ENCODE results near the gene CREBL2. TPM values are rescaled to one million over a fixed set of nuclear protein-coding genes. Genes with fewer than 3 reads are reported as not detected.

CREBL2 gene
- total and polyA plus RNA-seq, 2 of the 13 experiments (the other 11 are each of a cell fraction or from before 2014, with no cell fraction given) = 6.9 to 8.4 TPM

DNA sequence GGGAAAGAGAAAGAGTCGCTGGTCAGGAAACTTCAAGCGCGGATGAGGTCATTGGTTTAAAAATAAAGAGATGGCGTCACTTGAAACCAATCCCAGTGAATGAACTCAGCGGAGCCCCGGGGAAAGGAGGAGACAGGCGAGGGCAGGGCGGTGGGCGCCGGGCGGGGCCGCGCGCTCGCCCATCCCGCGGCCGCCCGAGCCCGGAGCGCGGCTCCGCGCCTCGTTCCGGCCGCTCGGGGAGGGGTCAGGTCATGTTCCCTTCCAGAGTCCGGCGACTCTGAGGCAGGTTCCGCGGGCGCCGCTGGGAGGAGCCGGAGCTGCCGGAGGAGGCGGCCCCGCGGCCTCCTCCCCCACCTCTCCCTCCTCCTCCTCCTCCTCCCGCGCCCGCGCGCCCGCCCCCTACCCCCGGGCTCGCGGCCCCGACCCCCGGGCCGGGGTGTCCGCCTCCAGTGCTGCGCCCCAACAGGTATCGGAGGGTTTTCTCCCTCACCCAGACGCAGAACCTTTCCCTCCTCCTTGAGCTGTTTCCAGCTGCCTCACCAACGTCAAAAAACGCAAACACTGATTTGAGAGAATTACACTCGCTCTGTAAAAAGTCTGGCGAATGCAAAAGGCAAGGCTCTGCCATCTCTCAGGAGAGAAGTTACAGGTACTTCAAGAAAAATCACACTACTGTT lies 49.0 kb upstream of the CREBL2 start, which contains the start of gene DUSP16 (continued):
- TF ChIP-seq, protein P1, sequence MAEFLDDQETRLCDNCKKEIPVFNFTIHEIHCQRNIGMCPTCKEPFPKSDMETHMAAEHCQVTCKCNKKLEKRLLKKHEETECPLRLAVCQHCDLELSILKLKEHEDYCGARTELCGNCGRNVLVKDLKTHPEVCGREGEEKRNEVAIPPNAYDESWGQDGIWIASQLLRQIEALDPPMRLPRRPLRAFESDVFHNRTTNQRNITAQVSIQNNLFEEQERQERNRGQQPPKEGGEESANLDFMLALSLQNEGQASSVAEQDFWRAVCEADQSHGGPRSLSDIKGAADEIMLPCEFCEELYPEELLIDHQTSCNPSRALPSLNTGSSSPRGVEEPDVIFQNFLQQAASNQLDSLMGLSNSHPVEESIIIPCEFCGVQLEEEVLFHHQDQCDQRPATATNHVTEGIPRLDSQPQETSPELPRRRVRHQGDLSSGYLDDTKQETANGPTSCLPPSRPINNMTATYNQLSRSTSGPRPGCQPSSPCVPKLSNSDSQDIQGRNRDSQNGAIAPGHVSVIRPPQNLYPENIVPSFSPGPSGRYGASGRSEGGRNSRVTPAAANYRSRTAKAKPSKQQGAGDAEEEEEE (CRISPR knock-in tag; IDR thresholded peaks at IDR 0.05; ENCODE audit: borderline replicate concordance) = no peak
- TF ChIP-seq U2AF2 (IDR thresholded peaks at IDR 0.05; ENCODE audit: low read depth, low read length) = no peak
- no peak for TF ChIP-seq ZNF160 (CRISPR knock-in tag; IDR thresholded peaks at IDR 0.05)
- no peak for TF ChIP-seq ZNF563 (CRISPR knock-in tag; IDR thresholded peaks at IDR 0.05)
- TF ChIP-seq CEBPG (CRISPR knock-in tag; IDR thresholded peaks at IDR 0.05) = no peak
- no peak for TF ChIP-seq ZNF30 (CRISPR knock-in tag; IDR thresholded peaks at IDR 0.05)
- no peak for TF ChIP-seq MYNN (CRISPR knock-in tag; IDR thresholded peaks at IDR 0.05; ENCODE audit: low read depth)
- TF ChIP-seq, protein P2, sequence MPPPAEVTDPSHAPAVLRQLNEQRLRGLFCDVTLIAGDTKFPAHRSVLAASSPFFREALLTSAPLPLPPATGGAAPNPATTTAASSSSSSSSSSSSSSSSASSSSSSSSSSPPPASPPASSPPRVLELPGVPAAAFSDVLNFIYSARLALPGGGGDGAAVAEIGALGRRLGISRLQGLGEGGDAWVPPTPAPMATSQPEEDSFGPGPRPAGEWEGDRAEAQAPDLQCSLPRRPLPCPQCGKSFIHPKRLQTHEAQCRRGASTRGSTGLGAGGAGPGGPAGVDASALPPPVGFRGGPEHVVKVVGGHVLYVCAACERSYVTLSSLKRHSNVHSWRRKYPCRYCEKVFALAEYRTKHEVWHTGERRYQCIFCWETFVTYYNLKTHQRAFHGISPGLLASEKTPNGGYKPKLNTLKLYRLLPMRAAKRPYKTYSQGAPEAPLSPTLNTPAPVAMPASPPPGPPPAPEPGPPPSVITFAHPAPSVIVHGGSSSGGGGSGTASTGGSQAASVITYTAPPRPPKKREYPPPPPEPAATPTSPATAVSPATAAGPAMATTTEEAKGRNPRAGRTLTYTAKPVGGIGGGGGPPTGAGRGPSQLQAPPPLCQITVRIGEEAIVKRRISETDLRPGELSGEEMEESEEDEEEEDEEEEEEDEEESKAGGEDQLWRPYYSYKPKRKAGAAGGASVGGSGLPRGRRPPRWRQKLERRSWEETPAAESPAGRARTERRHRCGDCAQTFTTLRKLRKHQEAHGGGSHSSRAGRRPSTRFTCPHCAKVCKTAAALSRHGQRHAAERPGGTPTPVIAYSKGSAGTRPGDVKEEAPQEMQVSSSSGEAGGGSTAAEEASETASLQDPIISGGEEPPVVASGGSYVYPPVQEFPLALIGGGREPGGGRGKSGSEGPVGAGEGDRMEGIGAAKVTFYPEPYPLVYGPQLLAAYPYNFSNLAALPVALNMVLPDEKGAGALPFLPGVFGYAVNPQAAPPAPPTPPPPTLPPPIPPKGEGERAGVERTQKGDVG (CRISPR knock-in tag; IDR thresholded peaks at IDR 0.05; ENCODE audit: borderline replicate concordance) = no peak
- peak; percentile 62; the same call in 1 of the 2 replicates for TF ChIP-seq GABPB1 (CRISPR knock-in tag; IDR thresholded peaks at IDR 0.05)
- TF ChIP-seq, protein P3, sequence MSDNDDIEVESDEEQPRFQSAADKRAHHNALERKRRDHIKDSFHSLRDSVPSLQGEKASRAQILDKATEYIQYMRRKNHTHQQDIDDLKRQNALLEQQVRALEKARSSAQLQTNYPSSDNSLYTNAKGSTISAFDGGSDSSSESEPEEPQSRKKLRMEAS (IDR thresholded peaks at IDR 0.05) = no peak; the same call in 1 of the 2 replicates
- TF ChIP-seq PLRG1 (conservative IDR thresholded peaks at IDR 0.05) = no peak
- TF ChIP-seq, protein P4, sequence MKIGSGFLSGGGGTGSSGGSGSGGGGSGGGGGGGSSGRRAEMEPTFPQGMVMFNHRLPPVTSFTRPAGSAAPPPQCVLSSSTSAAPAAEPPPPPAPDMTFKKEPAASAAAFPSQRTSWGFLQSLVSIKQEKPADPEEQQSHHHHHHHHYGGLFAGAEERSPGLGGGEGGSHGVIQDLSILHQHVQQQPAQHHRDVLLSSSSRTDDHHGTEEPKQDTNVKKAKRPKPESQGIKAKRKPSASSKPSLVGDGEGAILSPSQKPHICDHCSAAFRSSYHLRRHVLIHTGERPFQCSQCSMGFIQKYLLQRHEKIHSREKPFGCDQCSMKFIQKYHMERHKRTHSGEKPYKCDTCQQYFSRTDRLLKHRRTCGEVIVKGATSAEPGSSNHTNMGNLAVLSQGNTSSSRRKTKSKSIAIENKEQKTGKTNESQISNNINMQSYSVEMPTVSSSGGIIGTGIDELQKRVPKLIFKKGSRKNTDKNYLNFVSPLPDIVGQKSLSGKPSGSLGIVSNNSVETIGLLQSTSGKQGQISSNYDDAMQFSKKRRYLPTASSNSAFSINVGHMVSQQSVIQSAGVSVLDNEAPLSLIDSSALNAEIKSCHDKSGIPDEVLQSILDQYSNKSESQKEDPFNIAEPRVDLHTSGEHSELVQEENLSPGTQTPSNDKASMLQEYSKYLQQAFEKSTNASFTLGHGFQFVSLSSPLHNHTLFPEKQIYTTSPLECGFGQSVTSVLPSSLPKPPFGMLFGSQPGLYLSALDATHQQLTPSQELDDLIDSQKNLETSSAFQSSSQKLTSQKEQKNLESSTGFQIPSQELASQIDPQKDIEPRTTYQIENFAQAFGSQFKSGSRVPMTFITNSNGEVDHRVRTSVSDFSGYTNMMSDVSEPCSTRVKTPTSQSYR (CRISPR knock-in tag; IDR thresholded peaks at IDR 0.05; ENCODE audit: borderline replicate concordance) = peak; percentile 70; the same call in 1 of the 2 replicates
- no peak for TF ChIP-seq SMAD9 (CRISPR knock-in tag; IDR thresholded peaks at IDR 0.05)
- TF ChIP-seq, protein P5, sequence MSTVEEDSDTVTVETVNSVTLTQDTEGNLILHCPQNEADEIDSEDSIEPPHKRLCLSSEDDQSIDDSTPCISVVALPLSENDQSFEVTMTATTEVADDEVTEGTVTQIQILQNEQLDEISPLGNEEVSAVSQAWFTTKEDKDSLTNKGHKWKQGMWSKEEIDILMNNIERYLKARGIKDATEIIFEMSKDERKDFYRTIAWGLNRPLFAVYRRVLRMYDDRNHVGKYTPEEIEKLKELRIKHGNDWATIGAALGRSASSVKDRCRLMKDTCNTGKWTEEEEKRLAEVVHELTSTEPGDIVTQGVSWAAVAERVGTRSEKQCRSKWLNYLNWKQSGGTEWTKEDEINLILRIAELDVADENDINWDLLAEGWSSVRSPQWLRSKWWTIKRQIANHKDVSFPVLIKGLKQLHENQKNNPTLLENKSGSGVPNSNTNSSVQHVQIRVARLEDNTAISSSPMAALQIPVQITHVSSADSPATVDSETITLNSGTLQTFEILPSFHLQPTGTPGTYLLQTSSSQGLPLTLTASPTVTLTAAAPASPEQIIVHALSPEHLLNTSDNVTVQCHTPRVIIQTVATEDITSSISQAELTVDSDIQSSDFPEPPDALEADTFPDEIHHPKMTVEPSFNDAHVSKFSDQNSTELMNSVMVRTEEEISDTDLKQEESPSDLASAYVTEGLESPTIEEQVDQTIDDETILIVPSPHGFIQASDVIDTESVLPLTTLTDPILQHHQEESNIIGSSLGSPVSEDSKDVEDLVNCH (CRISPR knock-in tag; IDR thresholded peaks at IDR 0.05) = no peak
- TF ChIP-seq ZSCAN12 (CRISPR knock-in tag; IDR thresholded peaks at IDR 0.05) = no peak
- TF ChIP-seq, protein P6, sequence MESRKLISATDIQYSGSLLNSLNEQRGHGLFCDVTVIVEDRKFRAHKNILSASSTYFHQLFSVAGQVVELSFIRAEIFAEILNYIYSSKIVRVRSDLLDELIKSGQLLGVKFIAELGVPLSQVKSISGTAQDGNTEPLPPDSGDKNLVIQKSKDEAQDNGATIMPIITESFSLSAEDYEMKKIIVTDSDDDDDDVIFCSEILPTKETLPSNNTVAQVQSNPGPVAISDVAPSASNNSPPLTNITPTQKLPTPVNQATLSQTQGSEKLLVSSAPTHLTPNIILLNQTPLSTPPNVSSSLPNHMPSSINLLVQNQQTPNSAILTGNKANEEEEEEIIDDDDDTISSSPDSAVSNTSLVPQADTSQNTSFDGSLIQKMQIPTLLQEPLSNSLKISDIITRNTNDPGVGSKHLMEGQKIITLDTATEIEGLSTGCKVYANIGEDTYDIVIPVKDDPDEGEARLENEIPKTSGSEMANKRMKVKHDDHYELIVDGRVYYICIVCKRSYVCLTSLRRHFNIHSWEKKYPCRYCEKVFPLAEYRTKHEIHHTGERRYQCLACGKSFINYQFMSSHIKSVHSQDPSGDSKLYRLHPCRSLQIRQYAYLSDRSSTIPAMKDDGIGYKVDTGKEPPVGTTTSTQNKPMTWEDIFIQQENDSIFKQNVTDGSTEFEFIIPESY (CRISPR knock-in tag; IDR thresholded peaks at IDR 0.05) = no peak
- no peak for TF ChIP-seq NBN (conservative IDR thresholded peaks at IDR 0.05)

All from HepG2 (cell line).